CD4-positive, alpha-beta T cell (primary cell): Measurements from ENCODE around the gene PDE8B. TPM values are rescaled to one million over a fixed set of nuclear protein-coding genes. Genes with fewer than 3 reads are reported as not detected.
A peak's percentile ranks its signal among the peaks of the same experiment; 100 is the strongest.

ENCODE experiments used
- ATAC-seq: fragments of 200-7000 bp; cut with Tn5 transposase; one replicate; pipeline ENCODE4 v1.10.0; 2022; ENCODE audit warnings: mild to moderate bottlenecking; ENCODE audit not compliant: poor library complexity
- CTCF ChIA-PET: fragments of 350-600 bp; sonication (Branson Sonifier 250); formaldehyde crosslinking; loops from one replicate; lab custom pipeline; 2021; ENCODE audit warnings: antibody characterized with exemption, inconsistent platforms; lab: Charles Lee
- POLR2A ChIA-PET: fragments of 350-600 bp; sonication (Branson Sonifier 250); formaldehyde crosslinking; loops from one replicate; lab custom pipeline; 2021; ENCODE audit warnings: antibody characterized with exemption, inconsistent platforms; lab: Charles Lee
- DNase-seq, 14 experiments: peaks; one replicate each; pipeline ENCODE4 v3.0.0-alpha.2; 2013 to 2020; ENCODE audit warnings: mixed read lengths in 2 of 14
- H3K27ac ChIP-seq, 2 donors: one replicate each; pipeline versions ENCODE4 v1.5.1 to v1.7.0; 2013; ENCODE audit warnings: low read length in 2 of 2, low read depth in 1 of 2, mild to moderate bottlenecking in 1 of 2
- H3K27me3 ChIP-seq, 2 experiments: 1 replicate in 1 of 2; 2 replicates in 1 of 2; pipeline versions ENCODE4 v1.6.1 to v1.7.0; 2013; ENCODE audit warnings: low read length in 2 of 2, control low read depth in 1 of 2, mild to moderate bottlenecking in 1 of 2, moderate library complexity in 1 of 2; ENCODE audit not compliant: insufficient read depth in 2 of 2, control insufficient read depth in 1 of 2
- H3K36me3 ChIP-seq: one replicate; pipeline ENCODE4 v1.6.1; 2013; ENCODE audit warnings: low read length, control low read depth; ENCODE audit not compliant: insufficient read depth
- H3K4me1 ChIP-seq: one replicate; pipeline ENCODE4 v1.6.1; 2013; ENCODE audit warnings: low read length, control low read depth; ENCODE audit not compliant: insufficient read depth
- H3K4me3 ChIP-seq: one replicate; pipeline ENCODE4 v1.5.1; 2013; ENCODE audit warnings: mild to moderate bottlenecking, low read length, moderate library complexity
- H3K9me3 ChIP-seq, 2 experiments: 1 replicate in 1 of 2; 2 replicates in 1 of 2; pipeline versions ENCODE4 v1.6.1 to v1.7.0; 2013; ENCODE audit warnings: low read length in 2 of 2, mild to moderate bottlenecking in 2 of 2, control low read depth in 1 of 2, moderate library complexity in 1 of 2; ENCODE audit not compliant: control insufficient read depth in 1 of 2, insufficient read depth in 1 of 2
- H3K27ac Mint-ChIP-seq: one replicate; pipeline ENCODE4 v1.8.0; 2020; ENCODE audit warnings: mixed read lengths
- H3K27me3 Mint-ChIP-seq: one replicate; pipeline ENCODE4 v1.8.0; 2021; ENCODE audit warnings: mixed read lengths
- H3K36me3 Mint-ChIP-seq: one replicate; pipeline ENCODE4 v1.8.0; 2021; ENCODE audit warnings: low read depth, mixed read lengths
- H3K4me1 Mint-ChIP-seq: one replicate; pipeline ENCODE4 v1.8.0; 2021; ENCODE audit warnings: low read depth, mixed read lengths
- H3K4me3 Mint-ChIP-seq: one replicate; pipeline ENCODE4 v1.8.0; 2020; ENCODE audit warnings: mild to moderate bottlenecking, mixed read lengths
- H3K9me3 Mint-ChIP-seq: one replicate; pipeline ENCODE4 v1.8.0; 2020; ENCODE audit warnings: mixed read lengths
- CTCF ChIP-seq: fragments of 200-600 bp; IDR thresholded peaks from one replicate; pipeline ENCODE4 v1.8.0; 2022; ENCODE audit warnings: antibody characterized with exemption, mild to moderate bottlenecking
- intact Hi-C, 2 experiments: fragments of 100-400 bp; cut with DNase I in 1 of 2; cut with micrococcal nuclease in 1 of 2; formaldehyde crosslinking; loops; one replicate each; pipeline versions ENCODE4 v1.15.1 to v1.9.0; 2023 to 2025; cut with DNase I, micrococcal nuclease
- total RNA-seq, 174 experiments: library from RNA in 2 of 174; stranded (reverse) in 2 of 174; gene quantifications; one replicate each; pipeline ENCODE4 v1.2.3 and lab custom pipeline; 2021 to 2026

The PDE8B gene
- total RNA-seq, 2 experiments from 2014 or later, result 0.22 to 0.27 TPM

GRCh38 chr5:77272206-77272605 is 61.7 kb downstream of the PDE8B start:
- Histone ChIP-seq H3K4me1 (no peaks in the 10 kb centered on the region), H3K27me3 (peaks cover 3 to 6% of the 10 kb centered on the region in 2 experiments), H3K36me3 (no peaks in the 10 kb centered on the region), H3K9me3 (no peaks in the 10 kb centered on the region), H3K27ac (no peak overlapping the region), H3K4me3 (no peak overlapping the region)
- H3K36me3 Mint-ChIP-seq, result no peaks in the 10 kb centered on the region
- ChIA-PET CTCF (no interaction called here), POLR2A (no interaction called here)
- no peak for ATAC-seq
- H3K27ac Mint-ChIP-seq, result no peak overlapping the region
- H3K4me3 Mint-ChIP-seq, result no peak overlapping the region
- H3K4me1 Mint-ChIP-seq, result peaks cover 2% of the 10 kb centered on the region
- no peak for TF ChIP-seq CTCF
- H3K9me3 Mint-ChIP-seq, result no peaks in the 10 kb centered on the region
- no peak for DNase-seq
- intact Hi-C loops, result no loop called here
- peaks cover 13% of the 10 kb centered on the region for H3K27me3 Mint-ChIP-seq

DNA sequence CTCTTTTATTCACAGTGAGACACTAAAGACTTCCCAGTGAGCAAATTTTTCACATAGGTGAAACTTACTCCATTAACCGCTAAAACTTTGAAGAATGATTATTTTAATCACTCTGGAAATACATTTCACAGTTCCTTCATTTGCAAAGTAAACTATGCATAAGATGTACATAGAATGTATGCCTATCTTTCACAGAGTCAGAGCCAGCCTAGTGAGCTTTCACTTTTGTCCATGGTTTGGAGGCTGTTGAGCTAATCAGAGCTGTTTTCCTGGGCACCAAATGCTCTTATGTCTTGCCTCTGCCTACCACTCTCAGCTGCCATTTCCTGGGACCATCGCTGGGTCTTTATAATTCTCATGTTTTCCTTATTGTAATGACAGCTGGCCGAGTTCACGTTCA is 67.3 kb downstream of the PDE8B start:
- H3K4me1 Mint-ChIP-seq, result peaks cover 12% of the 10 kb centered on the region
- Histone ChIP-seq H3K36me3 (no peaks in the 10 kb centered on the region), H3K27ac (no peak overlapping the region), H3K27me3 (no peaks in the 10 kb centered on the region), H3K4me1 (no peaks in the 10 kb centered on the region), H3K4me3 (no peak overlapping the region), H3K9me3 (no peaks in the 10 kb centered on the region)
- POLR2A ChIA-PET, result no interaction called here
- peak overlapping the region; percentile 10 for H3K27ac Mint-ChIP-seq
- DNase-seq (no peak), ATAC-seq (no peak)
- no peak overlapping the region for H3K4me3 Mint-ChIP-seq
- no peaks in the 10 kb centered on the region for H3K27me3 Mint-ChIP-seq
- H3K36me3 Mint-ChIP-seq, result no peaks in the 10 kb centered on the region
- CTCF ChIA-PET, result no interaction called here
- TF ChIP-seq CTCF, result no peak
- intact Hi-C loops, result no loop called here
- no peaks in the 10 kb centered on the region for H3K9me3 Mint-ChIP-seq

DNA sequence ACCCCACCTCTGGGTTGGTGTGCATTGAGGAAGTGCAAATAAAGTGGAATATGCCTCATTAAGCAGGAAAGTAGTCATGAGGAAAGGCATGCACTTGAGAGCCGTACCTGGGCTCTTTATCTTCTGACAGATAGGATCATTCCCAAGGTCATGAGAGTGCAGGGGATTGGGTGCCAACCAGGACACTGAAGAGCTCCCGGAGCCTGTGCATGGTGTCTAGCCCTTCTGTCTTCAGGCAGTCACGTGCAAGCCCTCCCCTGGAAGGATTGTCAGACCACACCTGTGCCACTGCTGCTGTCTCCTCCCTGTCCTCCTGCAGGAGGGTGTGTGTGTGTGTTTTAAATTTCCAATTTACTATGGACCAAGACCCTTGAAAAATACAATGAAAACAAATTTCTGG is 69.6 kb downstream of the PDE8B start:
- H3K4me3 Mint-ChIP-seq, result no peak overlapping the region
- DNase-seq (no peak), ATAC-seq (no peak)
- no peak overlapping the region for H3K27ac Mint-ChIP-seq
- Histone ChIP-seq H3K9me3 (no peaks in the 10 kb centered on the region), H3K4me1 (no peaks in the 10 kb centered on the region), H3K27ac (no peak overlapping the region), H3K27me3 (no peaks in the 10 kb centered on the region), H3K36me3 (no peaks in the 10 kb centered on the region), H3K4me3 (no peak overlapping the region)
- H3K36me3 Mint-ChIP-seq, result no peaks in the 10 kb centered on the region
- POLR2A ChIA-PET, result no interaction called here
- TF ChIP-seq CTCF, result no peak
- no peaks in the 10 kb centered on the region for H3K27me3 Mint-ChIP-seq
- CTCF ChIA-PET, result no interaction called here
- peaks cover 12% of the 10 kb centered on the region for H3K4me1 Mint-ChIP-seq
- H3K9me3 Mint-ChIP-seq, result no peaks in the 10 kb centered on the region
- intact Hi-C loops, result no loop called here
